K562 treated with DMSO at 1 percent for 12 hours (cell line): ENCODE data around the gene SHBG. TPM values are rescaled to one million over a fixed set of nuclear protein-coding genes. Genes with fewer than 3 reads are reported as not detected.

Experiments
- total RNA-seq: library from RNA; unstranded; fragments of 300-600 nt; gene quantifications from 2 replicates; pipeline ENCODE4 v1.2.3, GENCODE V29; 2022; ENCODE audit not compliant: insufficient read depth

Gene SHBG, protein sequence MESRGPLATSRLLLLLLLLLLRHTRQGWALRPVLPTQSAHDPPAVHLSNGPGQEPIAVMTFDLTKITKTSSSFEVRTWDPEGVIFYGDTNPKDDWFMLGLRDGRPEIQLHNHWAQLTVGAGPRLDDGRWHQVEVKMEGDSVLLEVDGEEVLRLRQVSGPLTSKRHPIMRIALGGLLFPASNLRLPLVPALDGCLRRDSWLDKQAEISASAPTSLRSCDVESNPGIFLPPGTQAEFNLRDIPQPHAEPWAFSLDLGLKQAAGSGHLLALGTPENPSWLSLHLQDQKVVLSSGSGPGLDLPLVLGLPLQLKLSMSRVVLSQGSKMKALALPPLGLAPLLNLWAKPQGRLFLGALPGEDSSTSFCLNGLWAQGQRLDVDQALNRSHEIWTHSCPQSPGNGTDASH
- not detected in 2 replicates for total RNA-seq

DNA sequence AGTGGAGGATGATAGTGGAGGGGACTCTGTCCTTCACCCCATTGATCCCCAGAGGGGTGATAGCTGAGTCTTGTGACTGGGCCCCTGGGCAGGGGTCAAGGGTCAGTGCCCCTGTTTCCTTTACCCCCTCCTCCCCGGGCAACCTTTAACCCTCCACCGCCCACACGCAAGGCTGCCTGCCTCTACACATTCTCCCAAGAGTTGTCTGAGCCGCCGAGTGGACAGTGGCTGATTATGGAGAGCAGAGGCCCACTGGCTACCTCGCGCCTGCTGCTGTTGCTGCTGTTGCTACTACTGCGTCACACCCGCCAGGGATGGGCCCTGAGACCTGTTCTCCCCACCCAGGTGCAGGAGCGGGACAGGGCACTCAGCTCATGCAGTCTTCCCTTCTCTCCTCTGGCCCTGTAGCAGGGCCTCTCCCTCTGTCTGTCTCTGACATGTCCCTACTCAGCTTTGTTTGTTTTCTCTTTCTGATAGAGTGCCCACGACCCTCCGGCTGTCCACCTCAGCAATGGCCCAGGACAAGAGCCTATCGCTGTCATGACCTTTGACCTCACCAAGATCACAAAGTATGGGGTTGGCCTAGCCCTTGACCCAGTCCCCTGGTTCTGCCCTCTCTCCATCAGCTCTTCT is at the start of gene SHBG:
Gene SHBG (plus strand): TSS at position 197 of the 633 bp plus-strand sequence. CDS start 38 bp downstream, at position 235.

DNA sequence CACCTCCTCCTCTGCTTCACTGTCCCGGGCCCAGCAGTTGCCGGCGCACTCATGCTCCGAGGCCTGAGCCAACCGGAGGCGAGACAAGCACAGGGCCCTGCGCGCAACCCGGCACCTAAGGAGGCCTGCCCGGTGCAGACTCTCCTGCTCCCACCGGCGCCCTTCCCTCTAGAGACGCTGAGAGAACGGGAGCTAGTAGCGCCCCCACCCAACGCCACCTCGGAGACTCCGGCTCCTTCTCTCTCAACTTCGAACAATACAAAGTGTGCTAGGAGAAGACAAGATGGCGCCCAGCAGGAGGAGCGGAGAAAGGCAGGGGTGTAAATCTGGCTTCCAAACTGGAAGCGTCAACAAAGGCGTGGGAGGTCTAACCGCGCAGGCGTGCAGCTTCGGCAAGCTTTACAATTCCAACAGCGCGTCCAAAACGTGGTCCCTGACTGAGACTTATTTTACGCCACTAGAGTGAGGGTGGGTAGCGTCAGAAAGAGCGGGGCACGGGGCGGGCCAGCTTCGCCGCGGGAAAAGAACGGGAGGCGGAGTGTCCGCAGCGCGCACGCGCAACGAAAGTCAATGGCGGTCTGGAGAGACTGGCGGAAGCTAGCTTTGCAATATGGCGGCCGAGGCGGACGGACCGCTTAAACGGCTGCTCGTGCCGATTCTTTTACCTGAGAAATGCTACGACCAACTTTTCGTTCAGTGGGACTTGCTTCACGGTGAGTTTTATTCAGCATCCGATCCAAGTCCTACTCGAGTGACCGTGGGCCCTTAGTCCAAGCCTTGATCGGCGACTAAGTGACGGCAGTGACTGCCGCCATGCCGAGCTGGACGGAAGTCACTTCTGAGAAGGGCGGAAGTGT is 46.5 kb upstream of the SHBG start, which contains the start of gene MPDU1:
Gene MPDU1 (plus strand): TSS at position 600 of the 857 bp plus-strand sequence. CDS start 11 bp downstream, at position 611.

DNA sequence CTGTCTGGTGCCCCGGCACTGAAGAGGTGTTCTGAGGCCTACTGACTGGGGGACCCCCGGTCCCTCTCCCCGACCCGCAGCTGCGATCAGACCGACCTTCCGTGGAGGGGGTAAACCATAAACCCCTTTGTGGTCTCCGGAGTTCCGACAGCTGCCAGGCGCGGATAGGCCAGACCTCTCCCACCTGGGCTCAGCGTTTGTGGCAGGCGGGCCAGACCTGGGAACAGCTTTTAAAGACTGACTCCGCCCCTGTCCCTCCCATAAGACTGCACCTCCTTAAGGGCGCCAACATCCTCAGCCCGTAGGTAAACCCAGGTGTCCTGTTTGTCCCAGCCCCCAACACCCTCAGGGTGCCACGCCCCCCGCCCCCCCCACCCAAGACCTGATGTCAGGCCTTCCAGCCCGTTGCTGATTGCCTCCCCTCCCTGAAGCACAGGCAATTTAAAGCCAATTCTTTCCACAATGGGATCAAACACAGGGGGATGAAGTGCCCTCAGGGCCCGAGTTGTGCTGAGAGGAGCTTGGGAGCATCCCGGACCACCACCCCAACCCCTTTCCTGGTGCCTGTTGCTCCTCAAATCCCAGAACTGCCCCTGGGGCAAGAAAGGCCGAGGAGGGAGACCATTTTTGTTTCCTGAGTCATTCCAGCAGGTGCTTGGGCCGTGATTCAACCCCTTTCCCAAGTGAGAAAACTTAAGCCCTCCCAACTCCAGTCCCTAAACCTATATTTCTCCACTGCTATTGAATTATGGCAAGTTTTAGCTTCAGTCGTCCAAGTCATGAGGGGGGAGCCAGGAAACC is 39.8 kb upstream of the SHBG start, which contains the start of gene SOX15:
Gene SOX15 (minus strand): TSS at position 204 of the 801 bp plus-strand sequence. CDS start 418 bp downstream, outside the sequence.

DNA sequence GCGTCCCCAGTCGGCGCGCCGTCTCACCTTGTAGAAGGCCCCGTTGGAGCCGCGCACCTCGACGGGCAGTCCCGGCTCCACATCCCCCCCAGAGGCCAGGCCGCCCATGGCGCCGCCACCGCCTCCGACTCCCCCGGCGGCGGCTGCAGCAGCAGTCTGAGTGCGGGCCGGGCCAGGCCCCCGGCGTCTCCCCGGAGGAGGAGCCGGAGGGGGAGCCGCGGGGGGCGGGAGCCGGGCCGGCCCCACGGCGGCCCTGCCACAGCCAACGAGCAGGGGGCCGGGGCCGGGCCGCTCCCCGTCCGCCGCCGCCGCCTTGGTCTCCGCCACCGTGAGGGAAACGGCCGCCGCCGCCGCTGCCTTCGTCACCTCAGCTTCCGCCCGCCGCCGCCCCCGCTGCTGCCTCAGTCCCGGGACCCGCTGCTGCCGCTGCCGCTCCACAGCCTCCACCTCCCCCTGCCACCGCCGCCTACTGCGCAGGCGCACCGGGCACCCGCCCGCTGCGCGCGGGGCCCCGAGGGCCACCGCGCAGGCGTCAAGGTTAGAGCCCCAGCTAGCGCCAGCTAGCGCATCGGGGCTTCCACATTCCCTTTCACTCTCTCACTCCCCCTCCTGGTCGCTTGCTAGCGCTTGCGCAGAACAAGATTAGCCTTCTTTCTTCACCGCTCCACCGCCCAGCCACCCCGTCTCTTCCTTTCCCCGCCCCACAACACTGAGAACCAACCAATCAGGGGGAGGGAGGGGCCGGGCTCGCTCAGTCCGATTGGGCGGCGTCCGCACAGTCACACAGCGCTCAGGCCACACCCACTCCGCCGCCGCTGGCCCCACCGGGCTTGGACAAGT is 15.3 kb upstream of the SHBG start, which contains the start of gene FXR2:
Gene FXR2 (minus strand): TSS at position 473 of the 840 bp plus-strand sequence. CDS start 365 bp downstream, at position 108.

DNA sequence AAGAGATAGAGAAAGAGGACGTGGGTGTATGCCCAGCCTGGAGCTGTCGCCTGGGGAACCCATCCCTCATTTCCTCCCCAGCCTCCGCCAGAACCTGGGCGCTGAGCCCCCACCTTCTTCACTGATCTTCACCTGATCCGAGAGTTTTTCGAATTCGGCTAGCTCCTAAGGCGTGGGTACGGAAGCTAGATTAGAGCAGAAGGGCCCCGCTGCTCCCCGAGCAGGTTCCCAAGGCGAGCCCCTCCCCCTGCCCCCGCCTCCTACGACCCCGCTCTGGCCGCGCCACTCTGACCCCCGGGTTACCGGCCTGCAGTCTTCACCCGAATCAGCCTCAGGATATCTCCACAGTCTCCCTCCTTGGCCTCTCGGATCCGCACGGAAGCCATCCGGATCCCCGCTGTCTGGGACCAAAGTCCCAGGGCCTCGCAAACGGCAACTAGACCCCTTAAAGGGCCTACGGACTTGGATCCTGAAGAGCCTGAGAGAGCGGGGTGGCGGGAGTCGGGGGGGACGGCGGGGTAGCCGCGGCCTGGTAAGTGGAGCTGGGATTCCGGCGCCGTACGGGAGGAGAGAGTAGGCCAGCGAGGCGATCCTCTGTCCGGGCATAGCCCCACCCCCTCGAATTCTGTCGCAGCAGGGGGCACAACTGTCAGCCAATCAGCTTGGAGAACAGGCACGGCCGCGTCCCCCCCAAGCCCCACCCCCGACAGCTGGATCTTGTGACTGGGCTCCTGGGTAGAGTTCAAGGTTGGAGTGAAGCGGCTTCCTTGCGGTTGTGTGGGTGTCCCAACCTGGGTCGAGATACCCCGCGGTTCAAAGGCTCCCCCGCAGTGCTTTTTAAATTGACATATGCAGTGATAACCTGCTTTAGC is 2.4 kb upstream of the SHBG start, which contains the start of gene SAT2:
Gene SAT2 (minus strand): TSS at position 572 of the 872 bp plus-strand sequence. CDS start 186 bp downstream, at position 386.

DNA sequence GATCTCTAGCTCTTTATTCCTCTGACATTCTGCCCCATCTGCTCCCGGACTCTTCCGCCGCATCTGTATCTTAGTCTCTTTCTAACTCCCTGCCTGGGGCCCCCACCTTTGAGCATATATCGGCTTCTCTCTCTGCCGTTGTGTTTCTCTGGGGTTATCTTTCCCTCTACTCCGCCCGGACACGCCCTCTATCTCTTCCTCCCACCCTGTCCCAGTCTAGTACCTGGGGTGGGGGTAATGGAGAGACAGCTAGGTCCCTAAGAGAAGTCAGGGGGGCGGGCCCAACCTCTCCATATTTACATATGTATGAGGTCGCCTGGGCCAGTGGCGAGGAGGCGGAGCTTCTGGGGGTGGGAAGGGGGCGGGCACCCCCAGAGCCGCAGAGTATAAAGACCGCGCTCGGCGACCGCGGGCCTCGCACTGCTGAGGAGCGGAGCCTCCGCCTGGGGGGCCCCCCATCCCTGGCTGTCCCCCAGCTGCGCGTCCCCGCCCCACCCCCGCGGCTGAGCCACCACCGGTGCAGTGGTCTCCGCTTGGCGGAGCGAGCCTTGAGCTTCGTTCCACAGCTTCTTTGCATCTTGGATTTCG is 20.7 kb downstream of the SHBG start, which contains the start of gene ATP1B2:
Gene ATP1B2 (plus strand): TSS at position 418 of the 588 bp plus-strand sequence. CDS start 593 bp downstream, outside the sequence.

Other genes starting within 250 kb of the SHBG start
- gene TNK1, start 249.0 kb upstream of the SHBG start, total RNA-seq = 4.7 and 6.0 TPM in 2 replicates
- gene PLSCR3, start 235.6 kb upstream of the SHBG start, total RNA-seq = 7.2 and 9.4 TPM in 2 replicates
- gene TMEM256, start 226.0 kb upstream of the SHBG start, total RNA-seq = 43.4 and 76.9 TPM in 2 replicates
- 4.4 and 13.0 TPM in 2 replicates for gene NLGN2, start 222.3 kb upstream of the SHBG start, total RNA-seq
- gene SPEM1, start 209.8 kb upstream of the SHBG start, total RNA-seq = not detected in 2 replicates
- not detected in 2 replicates for gene SPEM2, start 204.5 kb upstream of the SHBG start, total RNA-seq
- gene SPEM3, start 201.3 kb upstream of the SHBG start, total RNA-seq = not detected in 2 replicates
- 12.3 and 12.6 TPM in 2 replicates for gene TMEM102, start 194.7 kb upstream of the SHBG start, total RNA-seq
- 3.8 and 6.1 TPM in 2 replicates for gene FGF11, start 190.6 kb upstream of the SHBG start, total RNA-seq
- 10.1 and 10.9 TPM in 2 replicates for gene CHRNB1, start 185.1 kb upstream of the SHBG start, total RNA-seq
- 1.2 and 5.1 TPM in 2 replicates for gene ZBTB4, start 150.5 kb upstream of the SHBG start, total RNA-seq
- gene SLC35G6, start 148.7 kb upstream of the SHBG start, total RNA-seq = not detected in 2 replicates
- 19.1 and 87.4 TPM in 2 replicates for gene POLR2A, start 145.8 kb upstream of the SHBG start, total RNA-seq
- 0.73 TPM in 1 of 2 replicates, not detected in the other for gene TNFSF12, start 81.1 kb upstream of the SHBG start, total RNA-seq
- gene TNFSF13, start 71.4 kb upstream of the SHBG start, total RNA-seq = 2.0 TPM in 1 of 2 replicates, not detected in the other
- gene SENP3, start 68.2 kb upstream of the SHBG start, total RNA-seq = 34.6 and 35.9 TPM in 2 replicates
- 29.0 and 33.7 TPM in 2 replicates for gene CD68, start 50.5 kb upstream of the SHBG start, total RNA-seq
- gene MPDU1, start 46.3 kb upstream of the SHBG start, total RNA-seq = 58.4 and 59.6 TPM in 2 replicates
- gene SOX15, start 40.0 kb upstream of the SHBG start, total RNA-seq = 2.3 and 5.6 TPM in 2 replicates
- gene FXR2, start 15.2 kb upstream of the SHBG start, total RNA-seq = 43.7 and 60.0 TPM in 2 replicates
- 61.5 and 61.6 TPM in 2 replicates for gene SAT2, start 2.3 kb upstream of the SHBG start, total RNA-seq
- gene ATP1B2, start 20.8 kb downstream of the SHBG start, total RNA-seq = 1.7 and 4.2 TPM in 2 replicates
- gene TP53, start 57.4 kb downstream of the SHBG start, total RNA-seq = 5.9 and 6.0 TPM in 2 replicates
- 40.5 and 46.5 TPM in 2 replicates for gene WRAP53, start 58.3 kb downstream of the SHBG start, total RNA-seq
- gene EFNB3, start 75.1 kb downstream of the SHBG start, total RNA-seq = not detected in 2 replicates
- gene DNAH2, start 87.6 kb downstream of the SHBG start, total RNA-seq = not detected in 2 replicates
- 4.7 and 22.0 TPM in 2 replicates for gene KDM6B, start 204.1 kb downstream of the SHBG start, total RNA-seq
- 2.8 TPM in 1 of 2 replicates, not detected in the other for gene TMEM88, start 224.9 kb downstream of the SHBG start, total RNA-seq
- gene NAA38, start 227.4 kb downstream of the SHBG start, total RNA-seq = 49.9 and 82.9 TPM in 2 replicates
- 0.70 and 2.5 TPM in 2 replicates for gene CYB5D1, start 227.9 kb downstream of the SHBG start, total RNA-seq